SK-N-DZ (cell line): Measurements from ENCODE around the gene SIAH2. TPM values are rescaled to one million over a fixed set of nuclear protein-coding genes. Genes with fewer than 3 reads are reported as not detected.
"Not testable (repeated sequence)": the region's sequence is repeated elsewhere in the genome, so short reads cannot be mapped to it uniquely, and the experiment has no call there.

Experiments used
- DNase-seq: peaks from one replicate; pipeline ENCODE4 v3.0.0-alpha.2; 2015; ENCODE audit warnings: low spot score
- polyA plus RNA-seq, 2 experiments: library from polyadenylated mRNA; depleted of rRNA; stranded (reverse); fragments of >200 nt; gene quantifications; 2 replicates each; pipeline ENCODE4 v1.2.3, GENCODE V29; 2014

The SIAH2 gene, protein sequence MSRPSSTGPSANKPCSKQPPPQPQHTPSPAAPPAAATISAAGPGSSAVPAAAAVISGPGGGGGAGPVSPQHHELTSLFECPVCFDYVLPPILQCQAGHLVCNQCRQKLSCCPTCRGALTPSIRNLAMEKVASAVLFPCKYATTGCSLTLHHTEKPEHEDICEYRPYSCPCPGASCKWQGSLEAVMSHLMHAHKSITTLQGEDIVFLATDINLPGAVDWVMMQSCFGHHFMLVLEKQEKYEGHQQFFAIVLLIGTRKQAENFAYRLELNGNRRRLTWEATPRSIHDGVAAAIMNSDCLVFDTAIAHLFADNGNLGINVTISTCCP
- polyA plus RNA-seq (2014; cell fraction: cytosol; rRNA removed): 25.4 and 25.6 TPM in 2 replicates
- polyA plus RNA-seq (2014; cell fraction: nucleus; rRNA removed): 14.9 and 19.8 TPM in 2 replicates

DNA sequence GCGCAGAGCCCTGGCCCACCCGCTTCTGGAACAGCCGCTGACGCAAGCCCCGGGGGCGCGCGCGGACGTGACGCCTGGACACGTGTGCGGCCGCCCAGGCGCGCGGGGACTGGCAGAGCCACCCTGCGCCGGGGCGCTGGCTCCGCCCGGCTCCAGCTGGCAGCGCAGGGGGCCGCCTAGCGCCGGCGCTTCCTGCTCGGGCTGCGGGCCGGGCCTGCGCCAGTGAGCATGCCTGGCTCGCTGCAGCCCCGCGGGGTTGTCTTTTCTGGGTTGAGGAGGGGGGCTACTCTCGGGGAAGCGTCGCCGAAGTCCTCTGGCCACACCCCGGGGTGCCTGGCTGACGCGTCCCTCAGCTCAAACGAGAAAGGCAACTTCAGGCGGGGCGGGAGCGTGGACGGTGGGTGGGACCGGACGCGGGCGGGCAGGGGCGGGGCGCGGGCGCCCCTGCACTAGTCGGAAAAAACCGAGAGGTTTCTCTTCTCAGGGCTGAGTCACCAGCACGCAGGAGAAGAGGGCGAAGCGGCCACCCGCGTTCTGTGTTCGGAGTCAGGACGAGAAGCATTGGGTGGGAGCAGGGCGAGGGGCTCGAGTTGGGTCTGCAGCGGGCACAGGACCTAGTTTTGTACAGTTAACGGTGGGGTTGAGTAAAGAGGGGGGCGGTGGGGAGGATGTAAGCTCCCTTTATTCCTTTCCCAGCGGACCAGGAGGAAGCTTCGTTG lies at the start of gene SIAH2:
Gene SIAH2, minus strand, starts transcription at position 48 of the 719 bp plus-strand sequence. CDS start 320 bp downstream, outside the sequence.
- DNase-seq: peak; percentile 88

GRCh38 chr3:150811984-150812383 lies 49.0 kb upstream of the SIAH2 start:
- no peak for DNase-seq

GRCh38 chr3:150810641-150811040 lies 47.7 kb upstream of the SIAH2 start:
- no peak for DNase-seq

- DNase-seq: no peak
Observed at GRCh38 chr3:150806185-150806835, 43.3 kb upstream of the SIAH2 start.

GRCh38 chr3:150805354-150805753 lies 42.4 kb upstream of the SIAH2 start:
- DNase-seq: no peak

GRCh38 chr3:150803440-150803985 lies 40.5 kb upstream of the SIAH2 start:
- DNase-seq: no peak

DNA sequence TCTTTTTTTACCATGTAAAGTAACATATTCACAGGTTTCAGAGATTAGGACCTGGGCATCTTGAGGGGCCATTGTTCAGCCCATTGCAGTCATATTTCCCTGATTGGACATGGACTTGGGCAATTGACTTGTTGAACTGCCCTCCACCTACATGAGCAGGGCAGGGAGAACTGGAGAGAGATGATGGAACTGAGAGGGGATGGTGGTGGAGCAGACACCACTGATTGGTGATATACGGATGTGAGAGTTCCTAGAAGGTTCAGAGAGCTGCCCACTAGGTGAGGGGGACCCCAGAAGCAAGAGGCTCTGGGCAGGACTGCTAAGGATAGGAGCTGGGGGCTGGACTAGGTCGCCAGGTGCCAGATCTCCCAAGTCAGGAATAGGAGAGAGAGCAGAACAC lies 37.8 kb upstream of the SIAH2 start:
- no peak for DNase-seq

DNA sequence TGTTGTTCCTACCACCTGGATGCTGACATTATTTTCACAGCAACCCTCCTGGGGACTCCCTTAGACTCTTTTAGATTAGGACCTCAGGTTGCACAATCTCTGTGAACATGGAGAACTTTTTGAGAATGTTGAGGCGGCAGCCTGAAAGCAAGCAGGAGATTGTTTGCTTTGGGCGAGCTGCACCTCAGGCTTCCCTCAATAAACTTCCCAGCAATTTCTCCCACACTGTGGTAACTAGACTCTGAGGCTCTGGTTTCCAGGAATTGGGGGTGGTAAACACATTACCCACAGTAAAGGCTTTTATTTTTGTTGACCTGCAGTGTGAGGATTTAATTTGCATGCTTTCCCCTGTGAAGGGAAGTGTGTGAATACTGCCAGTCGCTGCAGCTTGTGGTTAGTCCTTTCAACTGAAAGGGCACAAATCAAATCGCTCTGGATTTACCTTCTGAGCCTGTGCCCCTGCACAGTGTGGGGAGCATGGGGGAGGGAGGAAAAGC lies 35.2 kb upstream of the SIAH2 start:
- no peak for DNase-seq

- no peak for DNase-seq
Observed at GRCh38 chr3:150797155-150797554, 34.2 kb upstream of the SIAH2 start.

GRCh38 chr3:150796527-150796926 lies 33.6 kb upstream of the SIAH2 start:
- not testable (repeated sequence) for DNase-seq

DNA sequence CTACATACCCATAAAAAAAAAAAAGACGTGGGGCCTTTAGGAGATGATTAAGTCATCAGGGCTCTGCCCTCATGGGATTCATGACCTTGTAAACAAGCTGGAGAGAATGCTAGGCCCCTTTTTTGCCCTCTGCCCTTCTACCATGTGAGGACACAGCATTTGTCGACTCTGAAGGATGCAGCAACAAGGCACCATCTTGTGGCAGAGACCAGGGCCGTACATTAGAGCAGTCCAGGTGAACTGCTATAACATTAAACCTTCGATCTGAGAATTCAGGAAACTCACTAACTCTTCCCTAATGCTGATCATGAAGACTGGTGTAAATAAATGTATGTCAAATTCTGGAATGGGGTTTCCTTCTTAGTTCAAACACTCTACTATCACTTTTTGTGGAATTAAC lies 30.7 kb upstream of the SIAH2 start:
- DNase-seq: no peak

GRCh38 chr3:150790629-150791028 lies 27.7 kb upstream of the SIAH2 start:
- DNase-seq: no peak

GRCh38 chr3:150789451-150789850 lies 26.5 kb upstream of the SIAH2 start:
- no peak for DNase-seq

GRCh38 chr3:150787741-150788370 lies 24.9 kb upstream of the SIAH2 start:
- DNase-seq: peak; percentile 74

DNA sequence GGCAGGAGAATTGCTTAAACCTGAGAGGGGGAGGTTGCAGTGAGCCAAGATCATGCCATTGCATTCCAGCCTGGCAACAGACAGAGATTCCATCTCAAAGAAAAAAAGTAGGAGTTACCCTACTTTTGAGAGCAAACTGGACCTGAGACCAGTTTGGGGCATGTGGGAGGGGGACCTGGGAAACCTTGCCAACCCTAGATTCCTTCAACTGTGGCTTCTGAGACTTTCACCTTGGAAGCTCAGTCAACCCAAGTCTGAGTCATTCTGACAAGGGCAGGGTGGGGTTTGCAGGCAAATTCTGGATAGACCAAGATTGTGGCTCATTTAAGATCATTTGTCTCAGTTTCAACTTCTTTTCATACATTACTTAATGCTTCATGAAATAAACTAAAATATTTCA lies 23.8 kb upstream of the SIAH2 start:
- DNase-seq: no peak

GRCh38 chr3:150784747-150785125 lies 21.8 kb upstream of the SIAH2 start:
- no peak for DNase-seq

- no peak for DNase-seq
Observed at GRCh38 chr3:150783920-150784746, 21.2 kb upstream of the SIAH2 start.

- DNase-seq: no peak
Observed at GRCh38 chr3:150783316-150783715, 20.3 kb upstream of the SIAH2 start.

GRCh38 chr3:150779402-150779858 lies 16.5 kb upstream of the SIAH2 start:
- DNase-seq: peak; percentile 37

DNA sequence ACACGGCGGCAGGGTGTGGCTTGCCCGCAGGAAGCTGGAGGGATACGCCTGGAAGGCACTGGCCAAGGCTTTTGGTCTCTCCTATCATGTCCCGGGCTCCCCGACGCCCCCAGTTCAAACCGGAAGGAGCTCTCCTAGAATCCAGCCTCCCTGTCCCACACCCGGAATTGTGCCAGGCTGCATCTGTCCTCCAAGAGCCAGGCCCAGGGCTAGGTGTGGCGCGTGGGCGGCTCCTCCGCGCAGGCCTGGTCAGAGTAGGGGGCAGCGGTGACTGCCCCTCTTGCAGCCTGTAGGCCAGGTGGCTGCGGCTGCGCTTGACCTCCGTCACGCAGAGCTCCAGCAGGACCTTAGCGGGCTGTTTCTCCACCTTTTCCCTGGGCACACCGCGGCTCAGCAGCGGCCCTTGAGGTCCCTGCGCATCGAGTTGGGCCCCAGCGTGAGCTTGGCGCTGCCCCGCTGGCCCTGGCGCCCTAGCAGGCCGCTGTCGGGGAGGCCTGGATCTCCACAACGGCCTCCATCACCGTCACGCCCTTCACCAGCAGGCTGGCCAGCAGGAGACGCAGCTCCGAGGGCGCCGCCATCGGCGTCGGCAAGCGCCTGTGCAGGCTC lies 15.9 kb upstream of the SIAH2 start:
- no peak for DNase-seq
